HepG2 (cell line): ENCODE results near the gene HBM. TPM values are rescaled to one million over a fixed set of nuclear protein-coding genes. Genes with fewer than 3 reads are reported as not detected.

Source experiments
- ATAC-seq: fragments of 200-7000 bp; cut with Tn5 transposase; 3 replicates; pipeline ENCODE4 v1.9.1; 2020; ENCODE audit warnings: mild to moderate bottlenecking, moderate library complexity
- BruUV-seq: library from RNA; stranded (reverse); fragments of 400-500 nt; replicated peaks from 2 replicates; lab custom pipeline; 2021; lab: Mats Ljungman, UMichigan
- CTCF ChIA-PET: fragments of 300-600 bp; formaldehyde crosslinking; extraction: SDS; loops from one replicate; lab custom pipeline; 2021; ENCODE audit warnings: low total read pairs, inconsistent platforms, low intra/inter-chr PET ratio; lab: Yijun Ruan, JAX
- POLR2A ChIA-PET: fragments of 350-600 bp; sonication (Branson Sonifier 250); formaldehyde crosslinking; loops from one replicate; lab custom pipeline; 2020; ENCODE audit warnings: antibody characterized with exemption, inconsistent platforms; lab: Yijun Ruan, JAX
- DNase-seq: peaks from one replicate; pipeline ENCODE4 v3.0.0-alpha.2; 2015; ENCODE audit warnings: low spot score
- FAIRE-seq: peaks from 3 replicates; lab custom pipeline; 2011; peaks lifted over from hg19 to GRCh38; lab: Jason Lieb, UNC
- H2AFZ ChIP-seq: one replicate; pipeline ENCODE4 v1.6.1; 2011; ENCODE audit warnings: low read length, inconsistent platforms
- H3K27ac ChIP-seq: fragments of 300-600 bp; 3 replicates; pipeline ENCODE4 v1.8.0; 2011; ENCODE audit warnings: mixed run types, mild to moderate bottlenecking, mixed read lengths, low read length, inconsistent platforms; ENCODE audit not compliant: insufficient read depth; ENCODE audit errors: extremely low read length
- H3K27me3 ChIP-seq, 2 experiments: fragments of 200-600 bp in 1 of 2; 2 replicates in 1 of 2; 3 replicates in 1 of 2; pipeline versions ENCODE4 v1.6.0 to v1.8.0; 2011; ENCODE audit warnings: low read length in 2 of 2, mild to moderate bottlenecking in 2 of 2, moderate library complexity in 2 of 2, inconsistent platforms in 1 of 2; ENCODE audit not compliant: insufficient read depth in 2 of 2, control insufficient read depth in 1 of 2
- H3K36me3 ChIP-seq, 2 experiments: fragments of 200-600 bp in 1 of 2; replicated peaks in 1 of 2; 2 replicates in 1 of 2; 3 replicates in 1 of 2; pipeline versions ENCODE4 v1.5.1 to v1.8.0; 2011; ENCODE audit warnings: low read length in 2 of 2, inconsistent platforms in 1 of 2; ENCODE audit not compliant: insufficient read depth in 2 of 2, control insufficient read depth in 1 of 2
- H3K4me1 ChIP-seq: 2 replicates; pipeline ENCODE4 v1.5.1; 2012; ENCODE audit warnings: low read length, inconsistent platforms; ENCODE audit not compliant: insufficient read depth
- H3K4me2 ChIP-seq: 2 replicates; pipeline ENCODE4 v1.6.0; 2011; ENCODE audit warnings: low read depth, low read length, inconsistent platforms
- H3K4me3 ChIP-seq, 3 experiments: fragments of 200-600 bp in 1 of 3; sonication (generic), shearing (Covaris generic) in 1 of 3; replicated peaks in 1 of 3; 2 replicates each; pipeline ENCODE4 v1.5.1; 2011 to 2016; ENCODE audit warnings: low read length in 3 of 3, inconsistent platforms in 2 of 3, low read depth in 2 of 3, mild to moderate bottlenecking in 2 of 3, control low read depth in 1 of 3, mixed read lengths in 1 of 3; ENCODE audit not compliant: insufficient read depth in 1 of 3
- H3K79me2 ChIP-seq: one replicate; pipeline ENCODE4 v1.6.1; 2011; ENCODE audit warnings: low read length, inconsistent platforms; ENCODE audit not compliant: insufficient read depth
- H3K9ac ChIP-seq: 2 replicates; pipeline ENCODE4 v1.6.0; 2011; ENCODE audit warnings: mild to moderate bottlenecking, low read depth, low read length, inconsistent platforms; ENCODE audit not compliant: insufficient read depth
- H3K9me3 ChIP-seq: 2 replicates; pipeline ENCODE4 v1.5.1; 2012; ENCODE audit warnings: mild to moderate bottlenecking, low read length
- H4K20me1 ChIP-seq: 2 replicates; pipeline ENCODE4 v1.6.0; 2011; ENCODE audit warnings: inconsistent platforms, mild to moderate bottlenecking, low read length, moderate library complexity; ENCODE audit not compliant: insufficient read depth
- ESRRA ChIP-seq: sonication (generic); formaldehyde crosslinking; IDR thresholded peaks from 2 replicates; pipeline ENCODE4 v1.5.1; 2020; ENCODE audit warnings: mild to moderate bottlenecking, low read depth, missing genetic modification reagents
- MAFG ChIP-seq: sonication (generic); formaldehyde crosslinking; IDR thresholded peaks from 2 replicates; pipeline ENCODE4 v1.5.1; 2020; ENCODE audit warnings: mild to moderate bottlenecking, missing genetic modification reagents
- PHF20 ChIP-seq: sonication (generic); formaldehyde crosslinking; IDR thresholded peaks from 2 replicates; pipeline ENCODE4 v1.5.0; 2020; ENCODE audit warnings: mild to moderate bottlenecking, missing genetic modification reagents
- PRPF4 ChIP-seq: fragments of 200-400 bp; formaldehyde crosslinking; IDR thresholded peaks from 2 replicates; pipeline ENCODE4 v1.6.1; 2016; ENCODE audit warnings: low read length, low read depth; ENCODE audit not compliant: poor library complexity, severe bottlenecking
- SKI ChIP-seq: fragments of 450-650 bp; IDR thresholded peaks from one replicate; pipeline ENCODE4 v1.6.1; 2018; ENCODE audit warnings: mild to moderate bottlenecking; ENCODE audit not compliant: partially characterized antibody
- ZFX ChIP-seq: sonication (generic); formaldehyde crosslinking; IDR thresholded peaks from 2 replicates; pipeline ENCODE4 v1.4.0; 2020; ENCODE audit warnings: mild to moderate bottlenecking, low read depth, missing genetic modification reagents, moderate library complexity
- ZNF432 ChIP-seq: sonication (generic); formaldehyde crosslinking; IDR thresholded peaks from 2 replicates; pipeline ENCODE4 v1.5.0; 2020; ENCODE audit warnings: missing genetic modification reagents, mild to moderate bottlenecking, borderline replicate concordance
- WGBS: methylation state at CpG from one replicate; pipeline ENCODE4 v1.1.6; 2017; ENCODE audit warnings: low lambda C conversion rate; 5-methylcytosine and 5-hydroxymethylcytosine counted together
- in situ Hi-C: cut with HindIII; loops from 2 replicates; pipeline ENCODE4 v1.10.0; 2017; ENCODE audit warnings: low pct_unique_long_range_greater_than_20kb; ENCODE audit not compliant: extremely low pct_ligation_motif_present
- intact Hi-C: fragments of 100-400 bp; cut with micrococcal nuclease; formaldehyde crosslinking; loops from one replicate; pipeline ENCODE4 v1.10.0; 2022; ENCODE audit not compliant: unreplicated experiment
- polyA plus RNA-seq, 8 experiments: library from polyadenylated mRNA; depleted of rRNA in 3 of 8; stranded (reverse) in 7 of 8; unstranded in 1 of 8; fragments of >200 nt; fragmentation: Illumina TruSeq in 4 of 8; extraction: Trizol in 4 of 8; gene quantifications; 2 replicates each; pipeline versions ENCODE4 v1.2.1 to v1.2.3, GENCODE V29; 2011 to 2016; ENCODE audit warnings: low read depth in 4 of 8, missing spikeins in 1 of 8, mixed read lengths in 1 of 8; ENCODE audit not compliant: insufficient read depth in 1 of 8
- total RNA-seq, 5 experiments: library from RNA; depleted of rRNA; stranded (reverse); fragments of >200 nt; fragmentation: Illumina TruSeq; extraction: Trizol; gene quantifications; 2 replicates each; pipeline ENCODE4 v1.2.3, GENCODE V29; 2016; ENCODE audit warnings: low read depth in 1 of 5
- TF ChIP-seq, protein P1 (sequence below): sonication (generic); formaldehyde crosslinking; IDR thresholded peaks from 2 replicates; pipeline ENCODE4 v1.5.1; 2020; ENCODE audit warnings: missing genetic modification reagents, mild to moderate bottlenecking, borderline replicate concordance
- TF ChIP-seq, protein P2 (sequence below): sonication (generic); formaldehyde crosslinking; IDR thresholded peaks from 2 replicates; pipeline ENCODE4 v1.4.0; 2020; ENCODE audit warnings: missing genetic modification reagents

The HBM gene
- total and polyA plus RNA-seq, 2 of the 13 experiments (the other 11 are each of a cell fraction or from before 2014, with no cell fraction given): not detected

DNA sequence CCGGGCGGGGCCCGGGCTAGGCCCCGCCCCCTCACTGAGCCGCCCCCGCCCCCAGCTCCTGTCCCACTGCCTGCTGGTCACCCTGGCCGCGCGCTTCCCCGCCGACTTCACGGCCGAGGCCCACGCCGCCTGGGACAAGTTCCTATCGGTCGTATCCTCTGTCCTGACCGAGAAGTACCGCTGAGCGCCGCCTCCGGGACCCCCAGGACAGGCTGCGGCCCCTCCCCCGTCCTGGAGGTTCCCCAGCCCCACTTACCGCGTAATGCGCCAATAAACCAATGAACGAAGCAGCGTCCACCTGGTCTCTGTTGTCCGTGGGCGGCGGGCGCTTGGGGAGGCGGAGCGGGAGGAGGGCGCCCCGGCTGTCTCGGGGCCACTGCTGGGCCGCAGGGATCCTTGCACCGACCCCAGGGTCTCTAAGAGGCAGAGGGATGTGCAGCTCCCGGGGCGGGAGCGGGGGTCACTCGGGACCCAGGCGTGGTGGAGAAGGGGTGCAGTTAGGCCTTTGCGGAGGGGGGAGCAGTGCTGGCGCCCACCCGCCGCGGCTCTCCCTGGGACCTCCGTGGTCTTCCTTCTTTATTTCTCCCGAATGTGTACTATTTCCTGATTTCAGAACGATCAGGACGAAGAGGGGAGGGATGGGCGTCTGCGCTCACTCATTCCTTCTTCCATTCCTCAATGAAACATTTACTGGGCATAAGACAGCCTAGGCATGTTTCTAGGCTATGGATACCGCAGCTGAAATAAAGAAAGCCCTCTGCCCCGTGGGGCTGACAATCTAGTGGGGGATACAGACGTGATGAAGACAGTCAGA, 11.4 kb upstream of the HBM start:
- Histone ChIP-seq H3K4me1 (no peaks in the 10 kb centered on the region), H3K27ac (no peak overlapping the region), H3K4me3 (no peak overlapping the region), H3K9ac (no peak overlapping the region), H3K27me3 (peaks cover 4 to 40% of the 10 kb centered on the region in 2 experiments), H2AFZ (no peak overlapping the region), H4K20me1 (no peaks in the 10 kb centered on the region), H3K36me3 (no peaks in the 10 kb centered on the region), H3K79me2 (no peaks in the 10 kb centered on the region), H3K9me3 (no peaks in the 10 kb centered on the region), H3K4me2 (no peak overlapping the region)
- 65% methylated on average over 50 of the region's 59 CpGs for WGBS
- intact Hi-C loops (no loop called here), in situ Hi-C loops (no loop called here)
- ChIA-PET POLR2A (no interaction called here), CTCF (no interaction called here)
- FAIRE-seq (no peak), ATAC-seq (no peak), DNase-seq (no peak)
- no TSS peak for BruUV-seq
- TF ChIP-seq ZNF432 (no peak), ESRRA (CRISPR knock-in tag) (no peak), SKI (no peak), MAFG (CRISPR knock-in tag) (no peak), ZFX (CRISPR knock-in tag) (no peak), PHF20 (CRISPR knock-in tag) (no peak), PRPF4 (no peak)
- TF ChIP-seq, protein P1, sequence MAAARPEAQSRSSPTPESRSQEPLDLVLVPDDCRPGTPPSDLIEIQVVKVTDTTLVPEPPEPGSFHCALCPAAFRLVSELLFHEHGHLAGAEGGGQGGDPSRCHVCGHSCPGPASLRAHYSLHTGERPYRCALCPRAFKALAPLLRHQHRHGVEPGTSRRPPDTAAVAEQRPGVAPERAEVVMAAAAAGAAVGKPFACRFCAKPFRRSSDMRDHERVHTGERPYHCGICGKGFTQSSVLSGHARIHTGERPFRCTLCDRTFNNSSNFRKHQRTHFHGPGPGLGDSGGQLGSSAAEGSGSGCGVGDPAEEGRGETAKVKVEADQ (CRISPR knock-in tag): no peak
- TF ChIP-seq, protein P2, sequence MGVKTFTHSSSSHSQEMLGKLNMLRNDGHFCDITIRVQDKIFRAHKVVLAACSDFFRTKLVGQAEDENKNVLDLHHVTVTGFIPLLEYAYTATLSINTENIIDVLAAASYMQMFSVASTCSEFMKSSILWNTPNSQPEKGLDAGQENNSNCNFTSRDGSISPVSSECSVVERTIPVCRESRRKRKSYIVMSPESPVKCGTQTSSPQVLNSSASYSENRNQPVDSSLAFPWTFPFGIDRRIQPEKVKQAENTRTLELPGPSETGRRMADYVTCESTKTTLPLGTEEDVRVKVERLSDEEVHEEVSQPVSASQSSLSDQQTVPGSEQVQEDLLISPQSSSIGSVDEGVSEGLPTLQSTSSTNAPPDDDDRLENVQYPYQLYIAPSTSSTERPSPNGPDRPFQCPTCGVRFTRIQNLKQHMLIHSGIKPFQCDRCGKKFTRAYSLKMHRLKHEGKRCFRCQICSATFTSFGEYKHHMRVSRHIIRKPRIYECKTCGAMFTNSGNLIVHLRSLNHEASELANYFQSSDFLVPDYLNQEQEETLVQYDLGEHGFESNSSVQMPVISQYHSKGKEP: no peak
